Glutamatergic neuron (in vitro differentiated cells): ENCODE data around the gene IL32. TPM values are rescaled to one million over a fixed set of nuclear protein-coding genes. Genes with fewer than 3 reads are reported as not detected.

Experiments used
- DNase-seq: peaks from one replicate; pipeline ENCODE4 v3.0.0; 2022
- H3K27ac Mint-ChIP-seq: one replicate; pipeline ENCODE4 v1.8.0; 2020; ENCODE audit warnings: mild to moderate bottlenecking, mixed read lengths, inconsistent platforms; ENCODE audit not compliant: unreplicated experiment
- H3K27me3 Mint-ChIP-seq: one replicate; pipeline ENCODE4 v1.8.0; 2020; ENCODE audit warnings: mild to moderate bottlenecking, moderate library complexity, mixed read lengths, inconsistent platforms; ENCODE audit not compliant: unreplicated experiment
- H3K36me3 Mint-ChIP-seq: one replicate; pipeline ENCODE4 v1.8.0; 2020; ENCODE audit warnings: mild to moderate bottlenecking, mixed read lengths, inconsistent platforms; ENCODE audit not compliant: unreplicated experiment
- H3K4me1 Mint-ChIP-seq: one replicate; pipeline ENCODE4 v1.8.0; 2020; ENCODE audit warnings: mild to moderate bottlenecking, low read depth, mixed read lengths, inconsistent platforms; ENCODE audit not compliant: unreplicated experiment
- H3K4me3 Mint-ChIP-seq: one replicate; pipeline ENCODE4 v1.8.0; 2020; ENCODE audit warnings: mild to moderate bottlenecking, mixed read lengths, inconsistent platforms; ENCODE audit not compliant: unreplicated experiment
- H3K9me3 Mint-ChIP-seq: one replicate; pipeline ENCODE4 v1.8.0; 2020; ENCODE audit warnings: mild to moderate bottlenecking, moderate library complexity, mixed read lengths, inconsistent platforms; ENCODE audit not compliant: unreplicated experiment
- total RNA-seq: library from RNA; stranded (reverse); fragmentation: NEBNext Ultra II Directional; extraction: Animal tissue kit (Norgen Biotek cat#: 25700); gene quantifications from one replicate; pipeline ENCODE4 v1.2.1, GENCODE V29; 2021; ENCODE audit not compliant: unreplicated experiment
- TF ChIP-seq, protein P1 (sequence below): fragments of 200-600 bp; sonication (generic); IDR thresholded peaks from one replicate; pipeline ENCODE4 v1.5.0; 2021; ENCODE audit not compliant: partially characterized antibody, unreplicated experiment

Gene IL32
- total RNA-seq, 1 donor from 2014 or later, result 1.3 TPM

DNA sequence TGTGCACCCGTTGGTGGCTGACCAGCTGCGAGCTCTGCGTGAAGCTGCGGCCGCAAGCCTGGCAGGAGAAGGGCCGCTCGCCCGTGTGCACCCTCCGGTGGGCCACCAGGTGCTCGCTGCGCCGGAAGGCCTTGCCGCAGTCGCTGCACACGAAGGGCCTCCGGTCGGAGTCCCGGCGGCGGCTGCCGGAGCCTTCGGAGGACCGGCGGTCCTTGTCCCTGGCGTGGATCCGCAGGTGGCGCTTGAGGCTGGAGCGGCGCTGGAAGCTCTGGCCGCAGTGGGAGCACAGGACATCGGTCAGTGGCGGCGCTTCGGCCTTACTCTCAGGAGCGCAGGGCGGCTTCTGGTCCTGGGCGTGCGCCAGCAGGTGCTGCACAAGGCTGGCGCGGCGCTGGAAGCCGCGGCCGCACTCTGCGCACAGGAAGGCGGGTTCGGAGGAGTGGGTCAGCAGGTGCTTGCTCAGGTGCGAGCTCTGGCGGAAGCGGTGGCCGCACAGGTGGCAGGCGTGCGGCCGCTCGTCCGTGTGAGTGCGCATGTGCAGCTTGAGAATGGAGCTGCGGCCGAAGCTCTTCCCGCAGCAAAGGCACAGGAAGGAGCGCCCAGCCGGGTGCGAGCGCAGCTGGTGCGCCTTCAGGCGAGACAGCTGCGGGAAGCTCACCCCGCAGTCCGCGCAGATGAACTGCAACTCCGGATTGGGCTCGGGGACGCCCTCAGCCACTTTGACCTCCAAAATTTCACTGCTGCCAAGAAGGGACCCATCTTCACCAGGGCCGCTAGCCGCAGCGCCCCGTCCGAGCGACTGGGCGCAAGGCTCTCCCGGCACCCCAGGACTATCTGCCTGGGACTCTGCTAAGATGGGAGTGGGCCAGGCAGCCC lies 24.5 kb downstream of the IL32 start:
- TF ChIP-seq, protein P1, sequence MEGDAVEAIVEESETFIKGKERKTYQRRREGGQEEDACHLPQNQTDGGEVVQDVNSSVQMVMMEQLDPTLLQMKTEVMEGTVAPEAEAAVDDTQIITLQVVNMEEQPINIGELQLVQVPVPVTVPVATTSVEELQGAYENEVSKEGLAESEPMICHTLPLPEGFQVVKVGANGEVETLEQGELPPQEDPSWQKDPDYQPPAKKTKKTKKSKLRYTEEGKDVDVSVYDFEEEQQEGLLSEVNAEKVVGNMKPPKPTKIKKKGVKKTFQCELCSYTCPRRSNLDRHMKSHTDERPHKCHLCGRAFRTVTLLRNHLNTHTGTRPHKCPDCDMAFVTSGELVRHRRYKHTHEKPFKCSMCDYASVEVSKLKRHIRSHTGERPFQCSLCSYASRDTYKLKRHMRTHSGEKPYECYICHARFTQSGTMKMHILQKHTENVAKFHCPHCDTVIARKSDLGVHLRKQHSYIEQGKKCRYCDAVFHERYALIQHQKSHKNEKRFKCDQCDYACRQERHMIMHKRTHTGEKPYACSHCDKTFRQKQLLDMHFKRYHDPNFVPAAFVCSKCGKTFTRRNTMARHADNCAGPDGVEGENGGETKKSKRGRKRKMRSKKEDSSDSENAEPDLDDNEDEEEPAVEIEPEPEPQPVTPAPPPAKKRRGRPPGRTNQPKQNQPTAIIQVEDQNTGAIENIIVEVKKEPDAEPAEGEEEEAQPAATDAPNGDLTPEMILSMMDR, result no peak
- Mint-ChIP-seq H3K27me3 (peaks cover 2% of the 10 kb centered on the region), H3K9me3 (peaks cover 10% of the 10 kb centered on the region), H3K4me1 (peaks cover 16% of the 10 kb centered on the region), H3K4me3 (no peak overlapping the region), H3K27ac (no peak overlapping the region), H3K36me3 (no peaks in the 10 kb centered on the region)
- no peak for DNase-seq

DNA sequence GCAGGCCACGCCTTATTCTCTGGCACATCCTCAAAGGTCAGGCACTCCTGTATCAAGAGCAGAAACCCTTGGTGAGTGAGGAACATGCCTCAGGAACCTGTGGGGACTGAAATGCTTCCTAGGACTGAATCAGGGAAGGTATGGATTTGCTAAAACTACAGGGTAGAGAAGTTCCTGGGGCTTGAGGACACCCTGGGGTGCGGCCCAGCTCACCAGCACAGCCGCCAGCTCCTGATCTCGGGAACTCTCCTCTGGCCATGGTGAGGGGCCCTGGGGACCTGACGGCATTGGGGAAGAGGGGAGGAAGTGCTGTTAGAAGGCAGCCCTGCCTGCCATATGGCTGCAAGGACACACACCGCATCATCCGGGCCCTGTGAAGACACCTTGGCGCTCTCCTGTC lies 26.1 kb downstream of the IL32 start:
- H3K9me3 Mint-ChIP-seq, result peaks cover 10% of the 10 kb centered on the region
- H3K27ac Mint-ChIP-seq, result no peak overlapping the region
- peaks cover 2% of the 10 kb centered on the region for H3K27me3 Mint-ChIP-seq
- H3K36me3 Mint-ChIP-seq, result no peaks in the 10 kb centered on the region
- H3K4me3 Mint-ChIP-seq, result no peak overlapping the region
- TF ChIP-seq, protein P1, result no peak
- no peak for DNase-seq
- peaks cover 16% of the 10 kb centered on the region for H3K4me1 Mint-ChIP-seq

DNA sequence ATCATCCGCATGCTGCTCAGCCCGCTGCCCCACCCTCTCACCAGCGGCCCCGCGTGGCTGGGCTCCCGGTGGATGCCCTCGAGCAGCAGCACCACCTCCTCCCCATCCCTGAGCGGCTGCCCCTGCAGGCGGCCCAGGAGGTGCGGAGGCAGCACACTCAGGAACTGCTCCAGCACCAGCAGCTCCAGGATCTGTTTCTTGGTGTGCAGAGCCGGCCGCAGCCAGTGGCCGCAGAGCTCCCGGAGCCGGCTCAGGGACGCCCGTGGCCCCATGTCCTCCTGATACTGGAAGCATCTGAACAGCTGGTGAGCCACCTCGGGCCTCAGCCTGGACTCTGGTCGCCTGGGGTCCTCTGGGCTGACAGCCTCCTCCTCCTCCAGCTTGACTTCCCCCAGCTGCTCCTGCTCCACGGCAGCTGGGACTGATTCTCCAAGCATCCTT lies 27.1 kb downstream of the IL32 start:
- peaks cover 12% of the 10 kb centered on the region for H3K9me3 Mint-ChIP-seq
- H3K4me3 Mint-ChIP-seq, result no peak overlapping the region
- peaks cover 4% of the 10 kb centered on the region for H3K27me3 Mint-ChIP-seq

DNA sequence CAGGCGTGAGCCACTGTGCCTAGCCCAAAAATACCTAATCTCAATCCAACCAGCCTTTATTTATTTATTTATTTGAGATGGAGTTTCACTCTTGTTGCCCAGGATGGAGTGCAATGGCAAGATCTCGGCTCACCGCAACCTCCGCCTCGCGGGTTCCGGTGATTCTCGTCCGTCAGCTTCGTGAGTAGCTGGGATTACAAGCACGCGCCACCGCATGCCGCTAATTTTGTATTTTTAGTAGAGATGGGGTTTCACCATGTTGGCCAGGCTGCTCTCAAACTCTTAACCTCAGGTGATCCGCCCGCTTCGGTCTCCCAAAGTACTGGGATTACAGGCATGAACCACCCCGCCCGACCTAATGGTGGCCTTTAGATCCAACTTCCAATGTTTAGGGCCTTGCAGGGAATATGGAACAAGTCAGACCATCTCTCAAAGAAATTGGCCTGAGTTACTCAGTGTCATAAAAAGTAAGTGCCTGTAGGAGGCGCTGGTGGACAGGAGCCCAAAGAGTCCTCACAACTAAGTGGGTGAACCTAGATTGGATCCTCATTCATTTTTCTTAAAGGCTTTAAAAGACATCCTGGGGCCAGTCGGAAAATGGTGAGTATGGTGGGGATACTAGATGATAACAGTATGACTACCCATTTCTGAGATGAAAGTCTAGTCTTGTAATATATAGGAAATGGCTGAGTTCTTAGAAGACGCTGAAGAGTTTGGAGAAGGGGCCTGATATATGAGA lies 29.0 kb downstream of the IL32 start:
- no peak for DNase-seq
- TF ChIP-seq, protein P1, result no peak
- Mint-ChIP-seq H3K36me3 (no peaks in the 10 kb centered on the region), H3K9me3 (peaks cover 7% of the 10 kb centered on the region), H3K27ac (no peak overlapping the region), H3K4me3 (no peak overlapping the region), H3K27me3 (peaks cover 11% of the 10 kb centered on the region), H3K4me1 (peaks cover 14% of the 10 kb centered on the region)

More for the DNA sequence above, 27.1 kb downstream of the IL32 start:
- no peak for DNase-seq
- no peaks in the 10 kb centered on the region for H3K36me3 Mint-ChIP-seq
- H3K27ac Mint-ChIP-seq, result no peak overlapping the region
- TF ChIP-seq, protein P1, result no peak
- peaks cover 16% of the 10 kb centered on the region for H3K4me1 Mint-ChIP-seq
